ENCODE measurements around the gene VMO1. TPM values are rescaled to one million over a fixed set of nuclear protein-coding genes. Genes with fewer than 3 reads are reported as not detected.

The VMO1 gene
- total RNA-seq, 1 donor from 2014 or later = 1.3 TPM

DNA sequence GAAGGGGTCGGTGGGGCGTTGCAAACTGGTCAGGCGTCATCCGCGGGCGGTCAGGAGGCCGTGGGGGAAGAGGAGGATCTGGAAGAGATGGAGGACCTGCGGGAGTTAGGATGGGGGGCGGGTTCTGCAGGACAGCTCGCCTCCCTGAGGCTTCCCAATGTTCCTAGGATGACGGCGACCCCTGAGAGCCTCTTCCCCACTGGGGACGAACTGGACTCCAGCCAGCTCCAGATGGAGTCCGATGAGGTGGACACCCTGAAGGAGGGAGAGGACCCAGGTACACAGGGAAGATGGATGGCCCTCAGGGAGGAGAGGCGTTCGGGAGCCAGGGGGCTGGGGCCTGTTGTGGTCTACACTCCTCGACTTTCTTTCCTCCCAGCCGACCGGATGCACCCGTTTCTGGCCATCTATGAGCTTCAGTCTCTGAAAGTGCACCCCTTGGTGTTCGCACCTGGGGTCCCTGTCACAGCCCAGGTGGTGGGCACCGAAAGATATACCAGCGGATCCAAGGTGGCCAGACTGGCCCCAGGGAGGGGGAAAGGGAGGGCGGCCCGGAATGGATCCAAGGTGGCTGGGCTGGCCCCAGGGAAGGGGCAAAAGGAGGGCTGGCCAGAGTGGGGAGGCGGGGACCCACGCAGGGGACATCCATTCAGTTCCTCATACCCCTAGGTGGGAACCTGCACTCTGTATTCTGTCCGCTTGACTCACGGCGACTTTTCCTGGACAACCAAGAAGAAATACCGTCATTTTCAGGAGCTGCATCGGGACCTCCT, 21.6 kb upstream of the VMO1 start:
- Mint-ChIP-seq H3K27me3 (no peaks in the 10 kb centered on the region), H3K36me3 (ENCODE audit: insufficient read depth) (peaks cover 6% of the 10 kb centered on the region), H3K4me3 (ENCODE audit: low read depth) (peak overlapping the region; percentile 85), H3K4me1 (ENCODE audit: low read depth) (peaks cover 11% of the 10 kb centered on the region), H3K27ac (peak overlapping the region; percentile 83), H3K9me3 (ENCODE audit: low read depth) (no peaks in the 10 kb centered on the region)
- TF ChIP-seq, protein P1, sequence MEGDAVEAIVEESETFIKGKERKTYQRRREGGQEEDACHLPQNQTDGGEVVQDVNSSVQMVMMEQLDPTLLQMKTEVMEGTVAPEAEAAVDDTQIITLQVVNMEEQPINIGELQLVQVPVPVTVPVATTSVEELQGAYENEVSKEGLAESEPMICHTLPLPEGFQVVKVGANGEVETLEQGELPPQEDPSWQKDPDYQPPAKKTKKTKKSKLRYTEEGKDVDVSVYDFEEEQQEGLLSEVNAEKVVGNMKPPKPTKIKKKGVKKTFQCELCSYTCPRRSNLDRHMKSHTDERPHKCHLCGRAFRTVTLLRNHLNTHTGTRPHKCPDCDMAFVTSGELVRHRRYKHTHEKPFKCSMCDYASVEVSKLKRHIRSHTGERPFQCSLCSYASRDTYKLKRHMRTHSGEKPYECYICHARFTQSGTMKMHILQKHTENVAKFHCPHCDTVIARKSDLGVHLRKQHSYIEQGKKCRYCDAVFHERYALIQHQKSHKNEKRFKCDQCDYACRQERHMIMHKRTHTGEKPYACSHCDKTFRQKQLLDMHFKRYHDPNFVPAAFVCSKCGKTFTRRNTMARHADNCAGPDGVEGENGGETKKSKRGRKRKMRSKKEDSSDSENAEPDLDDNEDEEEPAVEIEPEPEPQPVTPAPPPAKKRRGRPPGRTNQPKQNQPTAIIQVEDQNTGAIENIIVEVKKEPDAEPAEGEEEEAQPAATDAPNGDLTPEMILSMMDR (IDR thresholded peaks at IDR 0.05; ENCODE audit: unreplicated experiment) = no peak
- DNase-seq (ENCODE audit: low spot score, unreplicated experiment) = no peak

DNA sequence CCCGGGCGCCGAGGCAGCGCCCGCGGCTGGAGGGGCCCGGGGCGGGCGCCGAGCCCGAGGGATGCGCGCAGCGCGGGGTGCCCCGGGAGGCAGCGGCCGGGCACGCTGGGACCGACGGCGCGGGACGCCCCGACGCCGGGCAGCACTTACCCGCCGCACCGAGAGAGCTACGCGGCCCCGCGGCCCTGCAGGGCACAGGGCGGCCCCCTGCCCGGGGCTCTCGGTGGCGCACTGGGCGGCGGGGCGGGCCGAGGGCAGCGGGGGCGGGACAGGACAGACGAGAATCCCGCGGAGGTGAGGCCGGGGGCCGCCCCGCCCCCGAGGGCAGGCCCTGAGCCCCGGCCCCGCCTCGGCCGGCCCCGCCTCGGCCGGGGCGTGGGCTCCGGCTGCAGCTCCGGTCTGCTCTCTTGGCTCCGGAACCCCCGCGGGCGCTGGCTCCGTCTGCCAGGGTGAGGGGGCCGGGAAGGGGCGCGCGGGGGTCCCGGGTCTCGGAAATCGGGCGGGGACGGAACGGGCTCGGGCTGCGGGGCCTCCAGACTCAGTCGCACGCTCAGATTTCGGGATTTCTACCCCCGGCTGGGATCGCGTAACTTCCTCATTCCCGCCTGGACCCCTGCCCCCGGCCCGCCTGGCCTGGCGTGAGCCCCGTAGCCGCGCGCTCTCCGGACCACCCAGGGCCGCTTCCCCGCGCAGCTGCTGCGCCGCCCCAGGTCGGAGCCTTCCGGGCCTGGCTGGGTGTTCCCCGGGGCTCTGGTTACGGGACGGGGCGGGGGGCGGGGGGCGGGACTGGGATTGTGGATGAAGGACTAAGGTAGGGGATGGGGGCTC, 20.8 kb upstream of the VMO1 start, which contains the start of gene PLD2:
PLD2 (plus strand) TSS at position 376 of the 828 bp plus-strand sequence. CDS start 621 bp downstream, outside the sequence.
- DNase-seq (ENCODE audit: low spot score, unreplicated experiment) = peak; percentile 82
- H3K4me1 Mint-ChIP-seq (ENCODE audit: low read depth) = peaks cover 11% of the 10 kb centered on the region
- H3K27me3 Mint-ChIP-seq = no peaks in the 10 kb centered on the region
- H3K4me3 Mint-ChIP-seq (ENCODE audit: low read depth) = peak within 1 kb of the TSS; percentile 85
- TF ChIP-seq, protein P1 (IDR thresholded peaks at IDR 0.05; ENCODE audit: unreplicated experiment) = no peak
- H3K27ac Mint-ChIP-seq = peak within 1 kb of the TSS; percentile 83
- H3K36me3 Mint-ChIP-seq (ENCODE audit: insufficient read depth) = peaks cover 6% of the 10 kb centered on the region
- no peaks in the 10 kb centered on the region for H3K9me3 Mint-ChIP-seq (ENCODE audit: low read depth)

DNA sequence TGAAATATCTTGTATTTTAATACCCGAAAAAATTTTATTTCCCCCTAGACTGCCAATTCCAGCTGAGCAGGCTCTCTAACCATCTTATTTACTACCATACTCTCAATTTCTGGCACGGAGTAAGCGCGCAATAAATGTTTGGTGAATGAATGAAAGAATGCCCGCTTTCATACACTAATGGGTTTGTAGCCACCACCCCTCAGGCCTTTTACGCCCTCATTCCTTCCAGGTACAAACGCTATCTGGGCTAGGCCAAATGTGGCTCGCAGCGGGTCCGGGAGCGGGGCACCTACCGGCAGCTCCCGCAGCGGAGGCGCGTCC, 20.3 kb upstream of the VMO1 start:
- peak overlapping the region; percentile 64 for H3K27ac Mint-ChIP-seq
- TF ChIP-seq, protein P1 (IDR thresholded peaks at IDR 0.05; ENCODE audit: unreplicated experiment) = no peak
- H3K4me1 Mint-ChIP-seq (ENCODE audit: low read depth) = peaks cover 11% of the 10 kb centered on the region
- peak overlapping the region; percentile 74 for H3K4me3 Mint-ChIP-seq (ENCODE audit: low read depth)
- no peaks in the 10 kb centered on the region for H3K27me3 Mint-ChIP-seq
- peaks cover 4% of the 10 kb centered on the region for H3K36me3 Mint-ChIP-seq (ENCODE audit: insufficient read depth)
- no peak for DNase-seq (ENCODE audit: low spot score, unreplicated experiment)
- no peaks in the 10 kb centered on the region for H3K9me3 Mint-ChIP-seq (ENCODE audit: low read depth)

DNA sequence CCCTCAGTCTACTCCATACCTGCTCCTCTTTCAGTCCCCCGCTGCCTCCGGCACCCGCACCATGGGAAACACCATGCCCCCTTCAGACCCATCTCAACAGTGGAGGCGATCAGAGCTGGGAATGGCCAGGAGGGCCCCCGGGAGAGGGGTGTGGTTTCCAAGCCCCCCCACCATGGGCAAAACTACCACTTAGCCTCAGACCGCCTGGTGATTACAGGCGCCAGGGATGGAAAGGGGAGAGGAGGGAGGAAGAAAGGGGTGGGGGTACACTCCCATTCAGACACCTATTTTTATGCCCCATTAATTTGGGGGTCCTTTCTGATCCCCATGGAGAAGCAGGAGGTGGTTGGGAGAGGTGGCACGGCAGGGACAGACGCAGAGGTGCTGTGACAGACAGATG, 16.1 kb upstream of the VMO1 start, which contains the start of gene C17orf114:
C17orf114 (minus strand) TSS at position 101 of the 400 bp plus-strand sequence.
- no peaks in the 10 kb centered on the region for H3K9me3 Mint-ChIP-seq (ENCODE audit: low read depth)
- DNase-seq (ENCODE audit: low spot score, unreplicated experiment) = no peak
- TF ChIP-seq, protein P1 (IDR thresholded peaks at IDR 0.05; ENCODE audit: unreplicated experiment) = no peak
- H3K4me1 Mint-ChIP-seq (ENCODE audit: low read depth) = peaks cover 4% of the 10 kb centered on the region
- no peaks in the 10 kb centered on the region for H3K27me3 Mint-ChIP-seq
- H3K27ac Mint-ChIP-seq = no peak within 1 kb of the TSS
- H3K4me3 Mint-ChIP-seq (ENCODE audit: low read depth) = no peak within 1 kb of the TSS
- H3K36me3 Mint-ChIP-seq (ENCODE audit: insufficient read depth) = peaks cover 9% of the 10 kb centered on the region

DNA sequence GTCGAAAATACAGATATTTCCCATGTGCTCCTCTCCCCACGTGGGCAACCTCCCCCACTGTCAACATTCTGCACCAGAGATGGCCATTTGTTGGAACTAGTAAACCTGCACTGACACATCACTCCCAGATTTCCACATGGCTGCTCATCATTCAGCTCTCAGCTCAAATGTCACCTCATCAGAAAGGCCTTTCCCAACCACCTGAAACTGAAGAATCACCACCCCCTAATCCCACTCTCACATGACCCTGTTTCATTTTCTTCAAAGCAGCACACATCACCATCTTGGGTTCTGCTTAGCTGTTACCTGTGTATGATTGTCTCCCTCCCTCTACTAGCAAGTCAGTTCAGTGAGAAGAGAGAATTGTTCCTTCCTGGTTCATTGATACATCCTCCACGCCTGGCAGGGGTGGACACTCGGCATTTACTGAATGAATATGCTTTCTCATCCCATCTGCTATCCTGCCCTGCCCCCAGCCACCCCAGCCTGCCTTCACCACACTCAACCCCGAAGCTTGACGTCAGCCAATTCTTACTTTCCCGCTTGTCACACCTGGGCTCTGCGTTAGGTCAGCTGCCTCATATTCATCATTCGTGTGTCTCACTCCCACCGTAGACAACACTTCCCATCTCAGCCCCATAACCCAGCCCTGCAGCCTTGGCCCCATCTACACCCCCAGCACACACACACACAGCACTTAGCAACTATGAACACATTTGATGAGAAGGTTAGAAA, 14.5 kb upstream of the VMO1 start:
- H3K4me3 Mint-ChIP-seq (ENCODE audit: low read depth) = no peak overlapping the region
- TF ChIP-seq, protein P1 (IDR thresholded peaks at IDR 0.05; ENCODE audit: unreplicated experiment) = no peak

More for the DNA sequence above, 14.5 kb upstream of the VMO1 start:
- peak overlapping the region; percentile 14 for H3K27ac Mint-ChIP-seq
- no peaks in the 10 kb centered on the region for H3K27me3 Mint-ChIP-seq
- peaks cover 7% of the 10 kb centered on the region for H3K4me1 Mint-ChIP-seq (ENCODE audit: low read depth)
- H3K9me3 Mint-ChIP-seq (ENCODE audit: low read depth) = no peaks in the 10 kb centered on the region
- peaks cover 9% of the 10 kb centered on the region for H3K36me3 Mint-ChIP-seq (ENCODE audit: insufficient read depth)
- no peak for DNase-seq (ENCODE audit: low spot score, unreplicated experiment)

Data from progenitor cell of endocrine pancreas (in vitro differentiated cells).